T-helper 1 cell (primary cell): Measurements from ENCODE around the gene NPDC1.
A peak's percentile ranks its signal among the peaks of the same experiment; 100 is the strongest.
"Not testable (repeated sequence)": the region's sequence is repeated elsewhere in the genome, so short reads cannot be mapped to it uniquely, and the experiment has no call there.

Experiments
- DNase-seq, 5 donors: peaks; one replicate each; pipeline ENCODE4 v3.0.0-alpha.2; 2012 to 2020

The NPDC1 gene

DNA sequence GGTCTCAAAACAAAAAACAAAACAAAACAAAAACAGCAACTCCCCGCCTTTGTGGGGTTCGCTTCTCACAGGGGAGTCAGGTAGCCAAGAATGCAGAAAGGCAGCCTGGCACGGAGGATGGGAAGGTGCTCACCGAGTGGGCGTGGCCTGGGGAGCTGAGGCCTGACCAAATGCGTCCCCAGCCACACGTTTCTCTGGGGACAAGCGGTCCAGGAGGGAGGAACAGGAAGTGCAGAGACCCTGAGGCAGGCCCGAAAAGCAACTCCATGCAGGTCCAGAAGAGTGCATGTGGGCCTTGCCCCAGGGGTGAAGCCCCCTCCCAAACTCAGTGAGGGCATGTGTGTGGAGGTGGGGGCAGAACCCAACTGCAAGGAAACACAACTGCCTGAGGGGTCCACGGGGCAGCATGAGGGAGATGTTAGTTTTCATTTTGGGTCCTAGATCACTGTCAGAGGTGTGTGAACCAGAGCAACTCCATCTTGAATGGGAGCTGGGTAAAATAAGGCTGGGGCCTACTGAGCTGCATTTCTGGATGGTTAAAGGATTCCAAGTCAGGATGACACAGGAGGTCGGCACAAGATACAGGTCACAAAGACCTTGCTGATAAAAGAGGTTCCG is 28.8 kb upstream of the NPDC1 start:
- no peak for DNase-seq

DNA sequence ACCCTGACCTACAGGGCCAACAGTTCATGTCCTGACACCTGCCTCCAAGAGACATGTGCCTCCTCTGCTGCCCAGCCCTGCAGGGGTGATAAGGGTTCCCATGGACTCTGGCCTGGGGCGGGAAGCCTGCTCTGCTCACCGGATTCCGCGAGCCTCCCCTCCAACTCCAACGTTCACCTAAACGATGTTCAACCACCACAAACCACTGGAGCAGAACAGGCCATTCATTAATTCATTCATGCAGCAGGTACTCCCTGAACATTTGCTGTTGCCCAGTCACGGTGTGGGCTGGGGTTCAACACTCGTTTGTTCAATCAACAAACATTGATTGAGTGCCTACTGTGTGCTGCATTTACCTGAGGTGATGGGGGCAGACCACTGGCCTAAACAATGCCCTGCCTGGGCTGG is 28.0 kb upstream of the NPDC1 start:
- DNase-seq = no peak

DNA sequence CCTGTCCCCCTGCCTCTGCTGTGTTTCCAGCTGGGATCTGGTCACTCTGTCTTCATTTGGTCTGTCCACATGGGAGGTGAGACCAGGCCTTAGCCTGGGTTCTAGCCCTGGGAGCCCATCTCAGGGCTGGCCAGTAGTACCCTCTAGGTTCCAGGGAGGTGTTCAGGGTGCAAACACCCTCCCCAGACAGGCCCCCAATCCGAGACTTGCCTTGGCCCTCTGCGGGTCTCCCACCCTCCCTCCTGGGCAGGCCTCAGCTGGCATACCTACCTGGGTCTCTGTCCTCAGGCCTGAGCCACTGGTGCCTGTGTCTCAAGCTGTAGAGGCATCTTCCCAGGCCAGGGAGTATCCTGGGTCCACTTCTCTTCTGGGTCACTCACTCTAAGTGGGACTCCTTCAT is 25.3 kb upstream of the NPDC1 start:
- no peak for DNase-seq

DNA sequence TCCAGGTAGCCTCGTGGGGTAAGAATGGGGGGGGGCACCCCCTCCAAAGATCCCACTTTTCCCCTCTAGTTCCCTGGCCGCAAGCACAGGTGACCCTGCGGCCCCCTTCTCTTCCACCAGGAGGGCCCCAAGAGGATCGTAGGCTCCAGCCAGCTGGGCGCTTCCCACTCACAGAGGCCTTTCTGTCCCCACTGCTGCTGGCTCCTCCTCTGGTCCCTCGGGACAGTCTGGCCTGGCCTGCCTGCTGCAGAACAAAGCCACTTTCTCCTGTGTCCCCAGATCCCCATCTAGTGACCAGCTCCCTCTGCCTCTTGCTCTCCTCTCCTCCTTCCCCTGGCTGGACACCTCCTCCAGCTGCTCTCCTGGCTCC is 24.9 kb upstream of the NPDC1 start:
- no peak for DNase-seq

DNA sequence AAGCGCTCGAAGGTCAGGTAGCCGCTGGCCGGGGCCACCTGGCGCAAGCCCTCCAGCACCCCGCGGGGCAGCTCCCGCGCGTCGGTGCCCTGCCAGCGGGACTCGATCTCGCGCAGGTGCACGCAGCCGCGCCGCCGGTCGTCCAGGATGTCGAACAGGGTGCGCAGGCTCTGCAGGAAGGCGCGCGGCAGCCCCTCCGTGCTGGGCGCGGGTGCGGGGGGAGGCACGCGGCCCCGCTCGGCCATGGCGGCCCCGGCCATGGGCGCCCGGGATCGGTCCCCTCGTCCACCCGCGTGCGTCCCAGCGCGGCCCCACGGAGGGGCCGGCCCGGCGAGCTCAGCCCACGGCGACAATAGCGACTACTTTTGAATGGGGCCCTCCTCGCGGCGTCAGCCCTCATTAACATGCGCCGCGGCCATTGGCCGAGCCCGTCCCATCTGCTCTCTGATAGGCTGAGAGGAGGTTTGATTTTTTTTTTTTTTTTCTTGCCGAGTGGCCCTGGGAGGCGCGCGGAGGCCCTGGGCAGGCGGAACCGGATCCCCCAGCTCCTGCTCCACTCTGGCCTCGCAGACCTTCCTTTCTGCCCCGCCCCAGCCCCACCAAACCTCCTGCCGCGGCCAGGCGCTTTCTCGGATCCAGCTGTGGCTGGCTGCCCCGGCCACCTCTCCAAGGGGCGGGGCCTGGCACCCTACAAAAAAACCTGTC is 24.4 kb upstream of the NPDC1 start, which contains the start of gene SAPCD2:
TSS of gene SAPCD2 (minus strand) at position 357 of the 705 bp plus-strand sequence. CDS start at position 260, 97 bp downstream.
- DNase-seq = peak; percentile 72 to 92 (median 81)

DNA sequence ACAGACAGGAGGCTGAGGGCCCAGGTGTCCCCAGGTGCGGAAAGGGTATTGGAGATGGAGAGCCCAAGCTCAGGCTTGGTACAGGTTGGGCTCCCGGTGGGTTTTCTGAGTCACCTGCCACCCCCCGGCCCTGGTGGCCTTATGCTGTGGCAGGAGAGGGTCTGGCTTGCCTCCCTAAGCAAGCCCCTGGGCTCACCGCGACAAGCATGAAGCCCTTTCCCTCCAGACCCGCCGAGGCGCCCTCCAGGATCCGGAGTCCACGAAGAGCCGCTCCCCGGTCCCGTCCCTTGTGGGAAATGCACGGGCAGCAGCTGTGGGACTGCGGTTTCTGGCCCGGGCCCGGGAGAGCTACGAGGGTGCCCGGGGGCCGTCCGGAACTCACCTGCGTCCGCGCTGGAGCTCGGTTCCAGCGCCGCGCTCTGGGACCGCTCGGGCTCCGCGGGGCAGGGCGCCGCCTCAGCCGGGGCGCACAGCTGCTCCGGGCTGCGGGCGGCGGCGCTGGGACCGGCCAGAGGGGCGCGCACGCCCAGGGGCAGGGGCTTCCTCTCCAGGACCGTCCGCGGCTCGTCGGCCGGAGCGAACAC is 23.6 kb upstream of the NPDC1 start:
- DNase-seq = no peak

DNA sequence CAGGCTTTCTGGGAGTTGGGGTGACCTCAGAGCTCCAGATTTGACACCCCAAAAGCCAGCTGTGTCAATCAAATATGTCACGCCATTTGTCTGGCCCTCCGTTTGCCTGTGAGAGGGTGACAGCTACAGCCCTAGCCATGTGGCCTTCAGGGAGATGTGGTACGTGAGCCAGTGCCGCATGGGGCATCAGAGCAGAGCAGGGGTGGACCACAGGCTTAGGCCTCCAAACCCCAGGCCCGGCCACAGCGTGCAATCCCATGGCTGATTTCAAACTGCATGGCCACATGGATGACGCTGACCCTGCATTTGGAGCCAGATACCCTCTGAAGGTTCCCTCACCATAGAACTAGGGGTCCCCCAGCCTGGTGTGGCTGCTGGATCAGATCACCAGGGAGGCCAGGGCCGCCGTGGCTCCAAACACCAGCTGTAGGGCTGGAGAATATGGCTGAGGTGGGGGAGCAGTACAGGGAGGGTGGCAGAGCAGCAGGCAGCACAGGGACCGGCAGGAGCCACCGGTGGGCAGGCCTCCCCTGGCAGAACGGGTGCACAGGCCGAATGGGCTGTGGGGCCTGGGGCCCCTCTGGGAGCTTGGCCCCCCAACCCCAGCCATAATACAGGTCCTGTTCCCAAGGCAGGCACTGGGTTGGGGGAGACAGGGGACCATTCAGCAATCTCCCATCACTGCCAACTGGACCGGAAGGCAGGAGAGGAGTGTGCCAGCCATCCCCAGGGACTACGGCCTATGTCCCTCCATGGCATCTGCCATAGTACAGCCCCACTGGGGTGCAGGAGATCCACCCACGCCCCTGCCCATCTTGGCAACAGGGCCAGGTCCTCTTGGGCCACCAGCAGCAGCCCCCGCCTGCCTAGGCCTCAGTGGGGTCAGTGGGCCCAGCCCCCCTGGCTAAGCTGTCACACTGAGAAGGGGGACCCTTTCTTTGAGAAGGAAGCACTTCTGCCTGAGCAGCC is 22.8 kb upstream of the NPDC1 start:
- DNase-seq = no peak

DNA sequence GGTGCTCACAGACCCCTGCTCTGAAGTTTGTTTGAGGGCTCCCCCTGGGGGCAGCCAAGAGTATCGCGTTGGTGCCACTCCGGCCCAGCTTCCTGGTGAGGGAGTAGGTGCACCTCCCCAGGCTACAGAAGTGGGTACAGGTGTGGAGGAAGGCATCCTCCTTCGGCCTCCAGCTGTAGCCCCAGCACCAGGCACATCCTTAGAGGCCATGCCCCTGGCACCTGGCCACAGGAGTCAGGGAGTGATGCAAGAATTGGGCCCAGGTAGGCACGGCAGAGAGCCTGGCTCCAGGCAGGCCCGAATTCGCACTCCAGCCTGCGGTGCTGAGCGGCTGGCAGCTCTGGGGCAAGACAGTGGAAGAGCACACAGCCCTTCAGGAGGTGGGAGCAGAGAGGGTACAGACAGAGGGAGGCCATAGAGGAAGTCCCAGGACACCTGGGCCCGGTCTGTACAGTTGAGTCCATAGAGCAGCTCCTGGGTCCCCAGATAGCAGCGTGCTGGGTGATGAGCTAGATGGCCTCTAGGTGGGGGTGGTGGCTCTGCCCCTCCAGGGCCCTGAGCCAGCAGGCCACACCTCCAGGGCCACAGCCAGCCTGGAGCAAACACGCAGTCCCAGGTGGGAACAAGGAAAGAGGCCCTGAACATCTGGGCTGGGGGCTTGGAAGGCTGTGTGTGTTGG is 22.0 kb upstream of the NPDC1 start:
- peak; percentile 66 to 87 (median 78) for DNase-seq

DNA sequence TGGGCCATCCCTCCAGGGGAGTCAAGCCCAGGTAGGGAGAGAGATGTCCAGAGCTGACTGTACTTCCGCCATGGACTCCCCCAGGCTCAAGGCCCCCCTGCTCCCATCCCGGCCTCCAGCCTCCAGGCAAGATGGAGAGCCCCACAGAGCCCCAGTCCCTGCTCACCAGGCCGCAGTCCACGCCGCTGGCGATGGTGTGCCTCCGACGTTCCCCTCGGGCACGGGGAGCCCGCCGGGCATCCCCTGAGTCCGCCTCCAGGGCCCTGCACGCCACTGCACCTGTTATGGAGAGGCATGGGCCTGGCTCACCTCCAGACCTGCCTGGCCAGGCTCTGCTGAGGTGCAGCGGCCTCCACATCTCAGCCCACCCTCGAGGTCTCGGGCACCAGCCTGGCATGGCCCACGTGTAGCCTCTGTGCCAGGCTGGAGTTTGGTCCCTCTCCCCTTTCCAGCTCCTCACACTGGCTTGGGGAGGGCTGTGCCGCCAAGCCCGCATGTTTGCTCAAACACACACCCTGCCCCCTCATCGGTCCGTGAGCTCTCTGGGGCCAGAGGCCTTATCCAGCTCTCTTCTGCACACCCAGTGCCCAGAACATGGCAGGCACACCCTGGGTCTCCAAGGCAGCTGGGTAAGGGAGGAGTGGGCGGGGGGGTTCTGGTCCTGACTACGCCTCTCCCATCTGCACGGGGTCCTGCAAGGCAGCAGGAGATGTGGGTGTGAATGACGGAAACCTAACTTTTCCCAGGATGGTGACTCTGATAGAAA is 20.3 kb upstream of the NPDC1 start:
- DNase-seq = no peak

DNA sequence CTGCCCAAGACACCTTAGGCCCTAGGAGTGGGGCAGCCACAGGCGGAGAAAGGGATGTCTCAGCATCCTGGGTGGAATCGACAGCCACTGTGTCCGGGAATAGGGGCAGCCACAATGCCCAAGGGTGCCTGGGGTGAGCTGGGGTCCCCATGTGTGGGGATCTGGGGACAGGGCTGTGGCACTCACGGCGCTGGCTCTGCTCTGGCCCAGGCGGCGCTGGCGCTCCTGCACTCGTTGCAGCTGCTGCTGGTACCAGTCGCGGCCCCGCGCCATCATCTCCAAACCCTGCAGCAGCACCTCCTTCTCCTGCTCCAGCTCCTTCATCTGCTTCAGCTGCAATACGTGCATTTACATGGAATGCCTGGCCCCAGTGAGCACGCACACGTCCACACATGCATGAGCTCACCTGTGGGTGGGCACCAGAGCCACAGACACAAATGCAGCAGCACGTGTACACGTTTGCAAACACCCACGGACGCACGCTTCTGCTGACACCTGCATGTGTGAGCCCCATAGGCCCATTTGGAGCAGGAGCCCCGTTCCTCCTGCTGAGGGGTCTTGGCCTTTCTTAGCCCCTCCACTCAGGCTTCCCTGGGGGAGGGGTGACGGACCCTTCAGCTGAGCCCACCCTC is 19.5 kb upstream of the NPDC1 start:
- no peak for DNase-seq

DNA sequence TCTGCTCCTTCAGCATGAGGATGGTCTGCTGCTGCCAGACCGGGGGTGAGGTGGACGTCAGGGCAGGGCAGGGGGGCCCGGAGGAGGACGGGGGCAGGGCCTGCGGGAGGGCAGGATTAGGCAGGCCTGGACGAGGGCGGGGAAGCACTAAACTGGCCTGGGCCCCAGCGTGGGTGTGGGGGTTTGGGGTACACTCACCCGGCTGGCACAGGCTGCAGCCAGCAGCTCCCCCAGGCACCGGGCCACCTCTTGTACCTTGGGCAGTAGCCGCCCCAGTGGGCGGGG is 18.8 kb upstream of the NPDC1 start:
- no peak for DNase-seq

DNA sequence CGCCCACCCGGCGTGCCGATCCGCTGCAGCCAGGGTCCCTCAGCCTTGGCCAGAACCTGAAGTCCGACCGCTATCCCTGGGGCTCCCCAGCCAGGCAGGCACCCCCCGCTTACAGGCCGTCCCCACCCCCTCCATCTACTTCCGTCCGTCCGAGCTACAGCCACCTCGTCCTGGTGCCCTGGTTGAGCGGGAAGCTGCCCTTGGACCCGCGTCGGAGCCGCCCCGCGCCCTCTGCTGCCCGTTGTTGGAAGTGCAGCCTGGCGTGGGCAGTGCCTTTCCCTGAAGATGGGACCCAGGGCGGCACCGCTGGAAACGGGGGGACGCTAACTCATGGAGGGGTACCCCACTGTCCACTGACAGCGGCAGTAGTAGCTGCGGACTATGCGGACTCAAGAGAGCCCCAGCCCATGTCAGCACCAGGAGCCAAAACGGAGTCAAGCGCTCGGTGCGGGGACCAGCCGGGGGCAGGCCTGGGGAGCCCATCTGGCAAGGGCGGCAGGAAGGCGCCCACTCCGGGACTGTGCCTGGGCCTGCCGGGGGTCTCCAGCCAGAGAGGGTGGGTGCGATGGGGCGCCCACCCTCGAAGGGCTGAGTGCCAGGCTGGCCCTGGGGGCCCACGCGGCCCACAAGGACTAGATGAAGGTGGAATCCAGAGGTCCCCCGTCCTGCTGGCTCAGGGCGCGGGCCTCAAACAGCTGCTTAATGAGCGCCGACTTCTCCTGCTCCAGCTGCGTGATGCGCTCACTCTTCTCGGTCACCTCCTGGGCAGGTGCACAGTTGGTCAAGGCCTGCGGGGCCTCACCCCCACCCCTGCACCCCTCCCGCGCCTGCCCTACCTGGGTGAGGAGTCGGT is 18.3 kb upstream of the NPDC1 start:
- DNase-seq = peak in 2 of 5 donors; percentile 41 to 43

DNA sequence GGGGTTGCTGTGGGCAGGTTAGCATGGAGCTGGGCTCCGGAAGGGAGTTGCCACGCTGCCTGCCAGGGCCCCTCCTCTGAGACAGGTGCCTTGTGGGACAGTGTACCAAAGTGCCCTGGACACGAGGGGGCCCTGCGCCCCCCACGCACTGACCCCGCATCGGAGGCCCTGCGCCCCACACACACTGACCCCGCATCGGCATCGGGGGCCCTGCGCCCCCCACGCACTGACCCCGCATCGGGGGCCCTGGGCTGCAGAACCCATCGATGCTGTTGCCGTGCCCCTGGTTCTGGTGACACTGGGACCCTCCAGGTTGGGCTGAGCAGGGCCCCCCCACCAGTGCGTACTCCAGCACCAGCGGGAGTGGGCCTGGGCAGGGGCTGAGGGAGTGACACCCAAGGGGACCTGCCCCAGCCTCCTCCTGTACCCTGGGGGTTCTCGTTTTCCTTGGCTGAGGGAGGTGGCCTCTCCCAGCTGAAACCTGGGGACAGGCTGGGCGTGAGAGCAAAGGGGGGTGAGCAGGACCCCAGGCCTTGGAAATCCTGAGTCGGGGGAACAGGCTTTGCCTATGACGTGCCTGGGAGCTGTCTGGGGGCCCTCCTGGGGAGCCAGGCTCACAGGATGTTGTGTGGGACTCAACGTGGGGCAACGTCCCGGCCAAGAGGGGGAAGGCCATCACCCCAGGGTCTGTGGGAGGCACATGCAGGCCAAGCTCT is 17.5 kb upstream of the NPDC1 start:
- no peak for DNase-seq

DNA sequence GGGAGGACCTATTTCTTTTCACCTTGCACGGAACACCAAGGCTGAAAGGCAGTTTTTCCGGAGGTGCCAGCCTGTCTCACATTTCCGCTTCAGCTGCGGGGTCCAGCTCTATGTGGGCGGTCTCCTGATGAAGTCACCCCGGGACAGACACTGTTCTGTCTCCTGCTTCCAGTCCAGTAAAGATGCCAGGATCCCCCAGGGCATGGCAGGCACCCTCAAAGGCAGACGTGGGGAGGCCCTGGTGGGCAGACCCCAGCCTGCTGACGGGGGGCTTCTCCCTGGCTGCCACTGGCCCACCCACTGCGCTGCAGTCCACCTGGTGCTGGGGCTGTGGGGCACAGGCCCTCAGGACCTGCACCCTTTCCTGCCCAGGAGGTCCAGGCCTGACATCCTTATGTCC is 16.8 kb upstream of the NPDC1 start:
- not testable (repeated sequence) for DNase-seq

DNA sequence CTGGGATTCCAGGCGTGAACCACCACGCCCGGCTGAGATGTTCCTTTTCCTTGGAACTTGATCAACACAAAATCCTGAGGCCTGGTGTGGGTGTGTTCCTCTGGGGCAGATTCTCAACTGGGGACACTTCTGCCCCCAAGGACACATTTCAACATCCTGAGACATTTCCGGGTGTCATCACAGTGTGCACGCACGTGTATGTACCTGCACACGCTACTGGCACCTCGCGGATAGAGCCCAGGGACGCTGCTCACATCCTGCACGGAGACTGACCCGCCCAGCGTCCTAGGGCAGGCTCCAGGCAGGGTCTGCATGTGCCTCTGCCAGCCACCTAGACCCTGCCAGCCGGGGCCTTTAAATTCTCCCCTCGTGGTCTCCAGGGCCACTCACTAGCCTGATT is 16.4 kb upstream of the NPDC1 start:
- no peak for DNase-seq

DNA sequence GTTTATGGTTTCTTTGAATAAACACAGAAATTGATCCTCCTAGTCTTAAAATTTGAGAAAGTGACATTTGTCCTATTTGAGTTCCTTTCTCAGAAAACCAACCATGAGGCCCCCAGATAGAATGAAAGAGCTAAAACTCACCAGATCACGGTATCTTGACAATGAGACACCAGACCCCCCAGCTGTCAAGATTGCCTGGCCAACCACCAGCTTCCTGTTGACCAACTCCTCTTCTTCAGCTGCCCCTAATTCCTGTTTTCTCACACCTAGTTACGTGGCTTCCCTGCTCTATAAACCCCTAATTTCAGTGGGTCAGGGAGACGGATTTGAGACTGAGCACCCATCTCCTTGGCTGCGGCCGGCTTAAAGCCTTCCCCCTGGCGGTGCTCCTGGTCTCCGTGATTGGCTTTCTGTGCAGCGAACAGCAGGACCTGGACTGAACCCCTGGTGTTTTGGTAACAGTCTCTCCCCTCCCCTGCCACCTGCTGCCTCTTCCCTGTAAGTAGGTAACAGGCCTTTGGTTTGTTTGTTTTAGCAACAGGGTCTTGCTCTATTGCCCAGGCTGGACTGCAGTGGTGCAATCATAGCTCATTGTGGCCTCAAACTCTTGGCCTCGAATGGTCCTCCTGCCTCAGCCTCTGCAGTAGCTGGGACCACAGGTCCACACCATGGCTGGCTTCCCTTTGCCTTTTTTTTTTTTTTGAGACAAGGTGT is 12.7 kb upstream of the NPDC1 start:
- no peak for DNase-seq

DNA sequence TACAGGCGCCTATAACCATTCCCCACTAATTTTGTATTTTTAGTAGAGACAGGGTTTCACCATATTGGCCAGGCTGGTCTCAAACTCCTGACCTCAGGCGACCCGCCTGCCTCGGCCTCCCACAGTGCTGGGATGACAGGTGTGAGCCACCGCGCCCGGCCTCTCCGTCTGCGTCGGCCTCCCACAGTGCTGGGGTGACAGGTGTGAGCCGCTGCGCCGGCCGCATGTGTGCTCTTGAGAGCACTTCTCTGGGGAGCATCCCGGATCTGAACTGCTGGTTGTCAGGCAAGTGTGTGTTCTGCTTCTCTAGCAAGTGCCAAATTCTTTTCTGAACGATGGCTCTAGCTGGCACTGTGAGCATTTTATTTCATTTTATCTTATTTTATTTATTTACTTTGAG is 11.6 kb upstream of the NPDC1 start:
- DNase-seq = no peak

DNA sequence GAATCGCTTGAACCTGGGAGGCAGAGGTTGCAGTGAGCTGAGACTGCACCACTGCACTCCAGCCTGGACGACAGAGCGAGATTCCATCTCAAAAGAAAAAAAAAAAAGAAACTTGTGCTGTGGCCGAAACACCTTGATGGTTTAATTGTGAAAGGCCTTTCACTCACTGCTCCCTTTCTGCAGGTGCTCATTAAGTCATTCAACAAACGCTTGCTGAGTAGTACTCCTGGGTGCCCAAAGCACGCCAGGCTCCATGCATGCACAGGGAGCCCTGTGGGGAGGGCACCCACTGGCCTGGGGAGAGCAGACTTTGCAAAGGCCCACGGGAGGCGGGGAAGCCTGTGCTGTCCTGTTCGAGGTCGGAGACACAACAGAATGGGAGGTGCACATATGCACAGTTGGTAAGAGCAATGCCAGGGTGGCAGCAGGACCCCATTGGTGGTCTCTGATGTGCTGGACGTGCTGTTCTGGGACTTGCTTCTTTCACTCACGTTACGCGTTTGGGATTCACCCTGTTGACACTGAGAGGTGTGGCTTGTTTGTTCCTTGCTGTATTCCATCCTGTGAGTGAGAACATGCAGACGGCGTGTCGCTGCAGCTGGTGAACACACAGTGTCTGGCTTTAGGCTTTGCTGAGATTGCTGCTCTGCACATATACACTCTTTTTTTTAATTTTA is 10.9 kb upstream of the NPDC1 start:
- DNase-seq = no peak
